Measurements from ENCODE around the gene CCDC194. TPM values are rescaled to one million over a fixed set of nuclear protein-coding genes. Genes with fewer than 3 reads are reported as not detected.

CCDC194 gene
- total RNA-seq, 2 donors from 2014 or later: 2.0 to 3.4 TPM

- H3K36me3 Mint-ChIP-seq (ENCODE audit: low read depth): peaks cover 14% of the 10 kb centered on the region
- H3K9me3 Mint-ChIP-seq: no peaks in the 10 kb centered on the region
- Histone ChIP-seq H3K27me3 (ENCODE audit: control insufficient read depth, insufficient read depth, low read length, poor library complexity, severe bottlenecking) (no peaks in the 10 kb centered on the region), H3K27ac (ENCODE audit: low read depth, low read length) (peak overlapping the region; percentile 61), H3K9me3 (ENCODE audit: control insufficient read depth, low read length) (no peaks in the 10 kb centered on the region), H3K9ac (ENCODE audit: extremely low read depth, low read length, poor library complexity, severe bottlenecking) (peak overlapping the region; percentile 45), H3K4me1 (ENCODE audit: control insufficient read depth, insufficient read depth, low read length) (peaks cover 4% of the 10 kb centered on the region), H3K4me3 (ENCODE audit: low read length) (peak overlapping the region; percentile 81), H3K36me3 (ENCODE audit: control insufficient read depth, insufficient read depth, low read length) (peaks cover 4% of the 10 kb centered on the region)
- TF ChIP-seq CTCF (conservative IDR thresholded peaks at IDR 0.05): no peak
- no peak for DNase-seq
- H3K4me3 Mint-ChIP-seq: peak overlapping the region; percentile 82
- peak overlapping the region; percentile 95 for H3K27ac Mint-ChIP-seq
- peaks cover 6% of the 10 kb centered on the region for H3K27me3 Mint-ChIP-seq (ENCODE audit: insufficient read depth)
- peaks cover 25% of the 10 kb centered on the region for H3K4me1 Mint-ChIP-seq
- WGBS, 2 experiments (ENCODE audit: insufficient coverage in 1 of 2, insufficient read length in 1 of 2): 63 to 65% methylated on average over 7 to 8 of the region's 8 CpGs
Observed at GRCh38 chr19:17419154-17419620, 25.2 kb upstream of the CCDC194 start.

DNA sequence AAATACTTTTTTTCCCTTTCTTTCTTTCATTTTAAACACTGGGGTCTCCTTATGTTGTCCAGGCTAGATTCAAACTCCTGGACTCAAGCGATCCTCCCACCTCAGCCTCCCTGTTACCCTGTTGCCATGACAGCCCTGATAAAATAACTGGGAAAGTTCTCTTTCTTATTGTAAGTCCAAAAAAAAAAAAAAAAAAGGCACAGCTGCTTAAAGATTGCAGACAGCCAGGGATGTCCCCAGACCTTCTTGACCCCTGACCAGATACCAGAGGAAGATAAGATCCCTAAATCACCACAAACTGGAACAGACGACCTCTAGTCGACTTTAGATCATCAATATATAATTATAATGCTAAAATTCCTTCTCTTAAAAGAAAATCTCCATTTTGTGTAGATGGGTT, 24.7 kb upstream of the CCDC194 start:
- peaks cover 25% of the 10 kb centered on the region for H3K4me1 Mint-ChIP-seq
- H3K36me3 Mint-ChIP-seq (ENCODE audit: low read depth): peaks cover 17% of the 10 kb centered on the region
- DNase-seq: no peak
- peak overlapping the region; percentile 95 for H3K27ac Mint-ChIP-seq
- 94% methylated on average over 1 of the region's 3 CpGs; no CpG with 5 or more reads in 1 of the 2 experiments for WGBS, 2 experiments (ENCODE audit: insufficient coverage in 1 of 2, insufficient read length in 1 of 2)
- no peak for TF ChIP-seq CTCF (conservative IDR thresholded peaks at IDR 0.05)
- H3K27me3 Mint-ChIP-seq (ENCODE audit: insufficient read depth): peaks cover 9% of the 10 kb centered on the region
- Histone ChIP-seq H3K9me3 (ENCODE audit: control insufficient read depth, low read length) (no peaks in the 10 kb centered on the region), H3K4me3 (ENCODE audit: low read length) (peak overlapping the region; percentile 81), H3K36me3 (ENCODE audit: control insufficient read depth, insufficient read depth, low read length) (peaks cover 4% of the 10 kb centered on the region), H3K9ac (ENCODE audit: extremely low read depth, low read length, poor library complexity, severe bottlenecking) (peak overlapping the region; percentile 45), H3K27ac (ENCODE audit: low read depth, low read length) (no peak overlapping the region), H3K4me1 (ENCODE audit: control insufficient read depth, insufficient read depth, low read length) (peaks cover 4% of the 10 kb centered on the region), H3K27me3 (ENCODE audit: control insufficient read depth, insufficient read depth, low read length, poor library complexity, severe bottlenecking) (no peaks in the 10 kb centered on the region)
- no peaks in the 10 kb centered on the region for H3K9me3 Mint-ChIP-seq
- peak overlapping the region; percentile 82 for H3K4me3 Mint-ChIP-seq

DNA sequence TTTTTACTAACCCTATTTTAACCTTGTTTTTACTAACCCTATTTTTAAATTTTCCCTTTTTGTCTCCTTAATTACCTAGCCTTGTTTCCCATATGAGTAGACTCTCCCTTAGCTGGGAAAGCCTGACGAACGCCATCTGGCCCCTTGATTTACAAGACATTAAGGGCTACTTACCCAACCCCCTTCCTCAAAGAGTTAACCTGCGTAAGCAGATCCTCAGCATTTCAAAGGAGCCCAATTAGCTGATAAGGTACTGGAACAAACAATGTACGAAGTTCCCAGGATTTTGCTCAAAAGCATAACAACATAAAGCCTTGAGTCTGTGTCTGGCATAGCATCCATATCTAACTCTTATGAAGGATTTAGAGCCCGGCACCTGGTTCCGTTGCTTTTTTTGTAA, 21.1 kb upstream of the CCDC194 start:
- Histone ChIP-seq H3K27me3 (ENCODE audit: control insufficient read depth, insufficient read depth, low read length, poor library complexity, severe bottlenecking) (no peaks in the 10 kb centered on the region), H3K9ac (ENCODE audit: extremely low read depth, low read length, poor library complexity, severe bottlenecking) (peak overlapping the region; percentile 42), H3K27ac (ENCODE audit: low read depth, low read length) (no peak overlapping the region), H3K9me3 (ENCODE audit: control insufficient read depth, low read length) (no peaks in the 10 kb centered on the region), H3K4me3 (ENCODE audit: low read length) (peak overlapping the region; percentile 62), H3K4me1 (ENCODE audit: control insufficient read depth, insufficient read depth, low read length) (peaks cover 4% of the 10 kb centered on the region), H3K36me3 (ENCODE audit: control insufficient read depth, insufficient read depth, low read length) (no peaks in the 10 kb centered on the region)
- H3K9me3 Mint-ChIP-seq: no peaks in the 10 kb centered on the region
- peak; percentile 83 for DNase-seq
- H3K4me1 Mint-ChIP-seq: peaks cover 30% of the 10 kb centered on the region
- no peak for TF ChIP-seq CTCF (conservative IDR thresholded peaks at IDR 0.05)
- 21 to 38% methylated on average over 4 to 6 of the region's 6 CpGs for WGBS, 2 experiments (ENCODE audit: insufficient coverage in 1 of 2, insufficient read length in 1 of 2)
- peaks cover 14% of the 10 kb centered on the region for H3K36me3 Mint-ChIP-seq (ENCODE audit: low read depth)
- peak overlapping the region; percentile 84 for H3K27ac Mint-ChIP-seq
- peaks cover 9% of the 10 kb centered on the region for H3K27me3 Mint-ChIP-seq (ENCODE audit: insufficient read depth)
- H3K4me3 Mint-ChIP-seq: peak overlapping the region; percentile 44
